Non-pigmented ciliary epithelial cell (primary cell): ENCODE data around the gene MIPOL1.
"Not testable (repeated sequence)": the region's sequence is repeated elsewhere in the genome, so short reads cannot be mapped to it uniquely, and the experiment has no call there.

Source experiments
- DNase-seq: peaks from one replicate; pipeline ENCODE4 v3.0.0-alpha.2; 2010; ENCODE audit warnings: low read depth

MIPOL1 gene

GRCh38 chr14:37197421-37198272 is at the start of gene MIPOL1:
MIPOL1 (plus strand) TSS chr14:37197937; CDS start chr14:37247889, 49,952 bp downstream.
- no peak for DNase-seq

- no peak for DNase-seq
Measured at GRCh38 chr14:37150414-37150813, 47.3 kb upstream of the MIPOL1 start.

GRCh38 chr14:37153005-37153404 is 44.7 kb upstream of the MIPOL1 start:
- DNase-seq: no peak

- DNase-seq: no peak
Measured at GRCh38 chr14:37153483-37153882, 44.3 kb upstream of the MIPOL1 start.

- DNase-seq: no peak
Measured at GRCh38 chr14:37157987-37158386, 39.8 kb upstream of the MIPOL1 start.

- not testable (repeated sequence) for DNase-seq
Measured at GRCh38 chr14:37162307-37162706, 35.4 kb upstream of the MIPOL1 start.

GRCh38 chr14:37165794-37166193 is 31.9 kb upstream of the MIPOL1 start:
- DNase-seq: no peak

GRCh38 chr14:37167151-37168047 is 30.3 kb upstream of the MIPOL1 start:
- DNase-seq: no peak

GRCh38 chr14:37168721-37169120 is 29.0 kb upstream of the MIPOL1 start:
- DNase-seq: no peak

- DNase-seq: no peak
Measured at GRCh38 chr14:37170237-37170636, 27.5 kb upstream of the MIPOL1 start.

- no peak for DNase-seq
Measured at GRCh38 chr14:37170993-37171392, 26.7 kb upstream of the MIPOL1 start.

- DNase-seq: no peak
Measured at GRCh38 chr14:37171678-37172023, 26.1 kb upstream of the MIPOL1 start.

- peak; percentile 38 for DNase-seq
Measured at GRCh38 chr14:37172024-37172869, 25.5 kb upstream of the MIPOL1 start, which contains the start of gene SLC25A21. SLC25A21 (minus strand) TSS chr14:37172606.

- no peak for DNase-seq
Measured at GRCh38 chr14:37172936-37173614, 24.7 kb upstream of the MIPOL1 start.

GRCh38 chr14:37179896-37180502 is 17.7 kb upstream of the MIPOL1 start:
- DNase-seq: no peak

GRCh38 chr14:37180886-37181285 is 16.9 kb upstream of the MIPOL1 start:
- DNase-seq: not testable (repeated sequence)

- DNase-seq: no peak
Measured at GRCh38 chr14:37181441-37181840, 16.3 kb upstream of the MIPOL1 start.

GRCh38 chr14:37184520-37184919 is 13.2 kb upstream of the MIPOL1 start:
- DNase-seq: not testable (repeated sequence)

- no peak for DNase-seq
Measured at GRCh38 chr14:37185670-37186069, 12.1 kb upstream of the MIPOL1 start.

GRCh38 chr14:37186865-37187264 is 10.9 kb upstream of the MIPOL1 start:
- DNase-seq: no peak

- DNase-seq: no peak
Measured at GRCh38 chr14:37187294-37187693, 10.4 kb upstream of the MIPOL1 start.
